Fibroblast of mammary gland (primary cell): ENCODE measurements around the gene TICRR.

Source experiments
- DNase-seq: peaks from one replicate; pipeline ENCODE4 v3.0.0-alpha.2; 2010; ENCODE audit warnings: low read depth
- H3K4me3 ChIP-seq: 2 replicates; pipeline ENCODE4 v1.5.1; 2011; ENCODE audit warnings: low read depth, mild to moderate bottlenecking, low read length, moderate library complexity; ENCODE audit not compliant: control insufficient read depth
- TF ChIP-seq, protein P1 (sequence below): conservative IDR thresholded peaks from 2 replicates; pipeline ENCODE4 v1.5.1; 2011; ENCODE audit warnings: low read depth, low read length, inconsistent platforms; ENCODE audit not compliant: control insufficient read depth, insufficient read depth

TICRR gene

GRCh38 chr15:89586651-89587050, 11.4 kb downstream of the TICRR start:
- DNase-seq = no peak
- TF ChIP-seq, protein P1, sequence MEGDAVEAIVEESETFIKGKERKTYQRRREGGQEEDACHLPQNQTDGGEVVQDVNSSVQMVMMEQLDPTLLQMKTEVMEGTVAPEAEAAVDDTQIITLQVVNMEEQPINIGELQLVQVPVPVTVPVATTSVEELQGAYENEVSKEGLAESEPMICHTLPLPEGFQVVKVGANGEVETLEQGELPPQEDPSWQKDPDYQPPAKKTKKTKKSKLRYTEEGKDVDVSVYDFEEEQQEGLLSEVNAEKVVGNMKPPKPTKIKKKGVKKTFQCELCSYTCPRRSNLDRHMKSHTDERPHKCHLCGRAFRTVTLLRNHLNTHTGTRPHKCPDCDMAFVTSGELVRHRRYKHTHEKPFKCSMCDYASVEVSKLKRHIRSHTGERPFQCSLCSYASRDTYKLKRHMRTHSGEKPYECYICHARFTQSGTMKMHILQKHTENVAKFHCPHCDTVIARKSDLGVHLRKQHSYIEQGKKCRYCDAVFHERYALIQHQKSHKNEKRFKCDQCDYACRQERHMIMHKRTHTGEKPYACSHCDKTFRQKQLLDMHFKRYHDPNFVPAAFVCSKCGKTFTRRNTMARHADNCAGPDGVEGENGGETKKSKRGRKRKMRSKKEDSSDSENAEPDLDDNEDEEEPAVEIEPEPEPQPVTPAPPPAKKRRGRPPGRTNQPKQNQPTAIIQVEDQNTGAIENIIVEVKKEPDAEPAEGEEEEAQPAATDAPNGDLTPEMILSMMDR = no peak
- no peak overlapping the region for H3K4me3 ChIP-seq

DNA sequence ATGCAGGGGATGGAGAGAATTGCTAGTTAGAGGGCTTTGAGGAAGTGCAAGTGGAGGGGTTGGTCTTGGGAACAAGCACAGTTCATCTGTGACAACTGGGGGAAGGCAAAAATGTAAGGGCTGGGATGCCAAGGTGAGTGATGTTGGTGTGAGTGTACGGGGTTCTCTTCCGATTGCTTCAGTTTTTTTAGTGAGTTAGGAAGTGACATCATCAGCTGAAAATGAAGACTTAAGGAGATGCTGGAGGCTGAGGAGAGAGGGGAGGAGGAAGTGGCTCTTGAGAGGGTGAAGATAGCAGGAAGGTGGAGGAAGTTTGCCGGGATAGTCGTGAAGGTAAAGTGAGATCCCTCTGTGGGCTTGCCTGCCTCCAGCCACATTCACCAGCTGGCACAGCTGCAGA, 12.7 kb downstream of the TICRR start:
- DNase-seq = peak; percentile 55
- H3K4me3 ChIP-seq = no peak overlapping the region
- TF ChIP-seq, protein P1 = no peak

DNA sequence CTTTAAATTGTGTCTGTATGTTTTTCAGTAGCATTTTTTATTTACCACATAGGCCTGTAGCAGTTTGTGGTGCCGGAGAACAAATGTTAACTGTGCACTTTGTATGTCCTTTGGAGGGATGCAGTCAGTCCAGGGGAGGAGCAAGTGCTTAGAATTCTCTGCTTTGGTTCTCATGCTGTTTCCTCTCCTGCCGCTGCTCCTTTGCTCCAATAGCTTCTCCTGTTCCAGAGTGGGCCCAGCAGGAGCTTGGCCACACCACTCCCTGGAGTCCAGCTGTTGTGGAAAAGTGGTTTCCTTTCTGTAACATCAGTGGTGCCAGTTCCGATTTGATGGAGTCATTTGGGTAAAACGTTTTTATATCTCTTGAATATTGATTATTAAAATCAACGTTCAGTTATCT, 16.6 kb downstream of the TICRR start:
- TF ChIP-seq, protein P1 = no peak
- H3K4me3 ChIP-seq = no peak overlapping the region
- DNase-seq = no peak

DNA sequence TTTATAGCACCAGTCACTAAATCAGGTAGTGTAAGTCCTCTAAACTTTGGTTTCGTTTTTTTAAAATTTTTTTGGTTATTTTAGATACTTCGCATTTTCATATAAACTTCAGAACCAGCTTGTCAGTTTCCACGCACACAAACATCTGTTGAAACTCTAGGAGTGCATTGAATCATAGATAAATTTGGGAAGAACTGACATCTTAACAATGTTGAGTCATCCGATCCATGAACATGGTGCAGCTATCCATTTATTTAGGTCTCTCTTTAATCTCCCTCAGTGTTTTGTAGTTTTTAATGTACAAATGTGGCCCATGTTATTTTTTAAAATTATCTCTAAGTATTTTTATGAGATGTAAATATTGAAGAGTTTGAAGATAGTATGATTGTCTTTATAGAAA, 17.7 kb downstream of the TICRR start:
- peak; percentile 51 for DNase-seq
- TF ChIP-seq, protein P1 = no peak
- no peak overlapping the region for H3K4me3 ChIP-seq

DNA sequence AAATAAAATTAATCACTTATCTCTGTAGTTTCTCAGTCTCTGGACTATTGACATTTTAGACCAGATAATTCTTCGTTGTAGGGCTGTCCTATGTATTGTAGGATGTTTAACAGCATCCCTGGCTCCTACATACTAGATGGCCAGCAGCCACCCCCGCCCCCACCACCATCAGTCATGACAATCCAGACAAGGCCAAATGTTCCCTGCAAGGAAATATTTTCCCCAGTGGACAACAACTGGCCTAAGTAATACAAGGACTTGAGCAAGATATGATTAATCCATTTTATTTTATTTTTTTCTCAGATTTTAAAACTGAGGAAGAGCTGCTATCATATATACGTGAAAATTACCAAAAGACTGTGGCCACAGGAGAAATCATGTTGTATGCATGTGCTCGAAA, 23.8 kb downstream of the TICRR start:
- TF ChIP-seq, protein P1 = no peak
- peak; percentile 79 for DNase-seq
- H3K4me3 ChIP-seq = no peak overlapping the region

- DNase-seq = no peak
- TF ChIP-seq, protein P1 = no peak
- H3K4me3 ChIP-seq = no peak overlapping the region
Observed at GRCh38 chr15:89611317-89611716, 36.0 kb downstream of the TICRR start.

DNA sequence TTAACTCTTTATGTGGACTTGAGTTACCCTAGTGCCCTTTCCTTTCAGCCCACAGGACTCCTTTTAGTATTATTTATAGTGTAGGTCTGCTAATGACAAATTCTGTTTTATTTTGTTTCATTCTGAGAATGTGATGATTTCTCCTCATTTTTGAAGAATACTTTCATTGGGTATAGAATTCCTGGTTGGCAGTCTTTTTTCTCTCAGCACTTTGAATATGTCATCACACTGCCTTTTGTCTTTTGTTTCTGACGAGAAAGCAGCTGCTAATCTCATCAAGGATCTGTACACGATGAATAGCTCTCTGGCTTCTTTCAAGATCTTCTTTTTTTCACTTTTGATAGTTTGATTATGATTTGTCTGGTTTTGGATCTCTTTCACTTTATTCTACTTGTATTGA, 37.8 kb downstream of the TICRR start:
- no peak for DNase-seq
- H3K4me3 ChIP-seq = no peak overlapping the region
- TF ChIP-seq, protein P1 = no peak
